RPMI7951 (cell line): ENCODE data around the gene RRP7A. TPM values are rescaled to one million over a fixed set of nuclear protein-coding genes. Genes with fewer than 3 reads are reported as not detected.
"Not testable (repeated sequence)": the region's sequence is repeated elsewhere in the genome, so short reads cannot be mapped to it uniquely, and the experiment has no call there.

Source experiments
- DNase-seq: peaks from one replicate; pipeline ENCODE4 v3.0.0-alpha.2; 2012; ENCODE audit warnings: low read depth
- total RNA-seq: library from RNA; depleted of rRNA; stranded (reverse); fragments of >200 nt; shearing (Covaris generic); gene quantifications from 2 replicates; pipeline ENCODE4 v1.2.3, GENCODE V29; 2014

The RRP7A gene
- total RNA-seq, 1 experiment from 2014 or later: 18.6 TPM

DNA sequence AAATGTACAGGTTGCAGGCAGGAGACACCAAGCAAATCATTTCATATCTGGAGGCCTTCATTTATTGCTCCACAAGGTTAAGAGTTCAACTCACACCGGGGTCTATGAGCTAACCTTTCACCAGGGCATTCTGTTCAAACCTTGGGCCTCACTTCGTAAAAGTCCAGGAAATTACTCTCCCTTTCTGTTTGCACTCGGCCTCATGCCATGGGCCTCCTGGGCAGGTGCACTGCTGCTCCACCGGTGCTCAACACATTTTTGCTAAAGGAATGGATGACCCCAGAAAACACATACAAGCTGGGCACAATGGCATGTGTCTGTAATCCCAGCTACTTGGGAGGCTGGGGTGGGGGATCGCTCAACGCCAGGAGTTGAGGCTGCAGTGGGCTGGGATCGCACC, 16.6 kb upstream of the RRP7A start:
- DNase-seq: no peak

GRCh38 chr22:42535082-42535731, 15.6 kb upstream of the RRP7A start:
- DNase-seq: not testable (repeated sequence)

DNA sequence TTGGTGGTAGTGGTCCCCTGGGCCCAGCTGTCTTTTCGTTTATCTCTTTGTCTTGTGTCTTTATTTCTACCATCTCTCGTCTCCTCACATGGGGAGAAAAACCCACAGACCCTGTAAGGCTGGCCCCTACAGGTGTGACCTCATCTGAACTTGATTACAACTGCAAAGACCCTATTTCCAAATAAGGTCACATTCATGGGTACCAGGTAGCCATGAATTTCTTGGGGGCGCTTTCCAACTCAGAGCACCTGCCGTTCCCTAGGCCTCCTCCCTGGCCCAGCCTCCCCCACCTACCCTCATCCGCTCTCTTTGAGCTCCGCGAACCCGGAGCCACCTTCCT, 14.0 kb upstream of the RRP7A start:
- DNase-seq: no peak

GRCh38 chr22:42531401-42532084, 11.9 kb upstream of the RRP7A start:
- DNase-seq: not testable (repeated sequence)

DNA sequence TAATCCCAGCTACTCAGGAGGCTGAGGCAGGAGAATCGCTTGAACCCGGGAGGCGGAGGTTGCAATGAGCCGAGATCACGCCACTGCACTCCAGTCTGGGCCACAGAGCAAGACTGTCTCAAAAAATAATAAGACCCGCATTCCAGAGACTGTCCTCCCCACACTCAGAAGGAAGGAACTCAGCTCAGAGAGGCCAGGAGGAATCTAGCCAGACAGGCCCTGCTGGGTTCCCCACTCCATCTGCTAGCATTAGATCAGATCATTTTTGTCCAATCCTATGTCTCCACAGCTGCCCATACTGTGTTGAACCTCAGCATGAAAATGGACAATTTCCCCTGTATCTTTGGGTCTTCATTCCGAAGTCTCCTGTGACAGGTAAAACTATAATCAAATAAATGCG, 9.8 kb upstream of the RRP7A start:
- DNase-seq: not testable (repeated sequence)

- no peak for DNase-seq
These were observed 9.2 kb upstream of the RRP7A start for GRCh38 chr22:42528591-42529307.

- DNase-seq: no peak
These were observed 3.0 kb upstream of the RRP7A start for GRCh38 chr22:42522546-42522945.

DNA sequence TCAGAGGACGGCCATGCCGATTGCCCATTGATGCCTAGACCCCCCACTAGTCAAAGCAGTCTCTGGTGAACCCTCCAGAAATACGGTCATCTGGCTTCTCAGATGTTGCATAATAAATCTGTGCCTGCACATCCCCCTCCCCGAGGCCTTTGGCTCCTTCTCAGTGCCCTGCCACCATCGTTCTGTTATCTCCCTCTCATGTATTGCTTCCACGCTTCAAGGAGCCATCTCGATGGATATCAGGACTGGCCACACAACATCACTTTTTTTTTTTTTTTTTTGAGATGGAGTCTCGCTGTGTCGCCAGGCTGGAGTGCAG, 1.6 kb upstream of the RRP7A start:
- DNase-seq: no peak

GRCh38 chr22:42518638-42519524, 715 bp downstream of the RRP7A start:
- DNase-seq: not testable (repeated sequence)

- not testable (repeated sequence) for DNase-seq
These were observed 2.5 kb downstream of the RRP7A start for GRCh38 chr22:42517103-42517502.

GRCh38 chr22:42515896-42516295, 3.7 kb downstream of the RRP7A start:
- DNase-seq: no peak

GRCh38 chr22:42515304-42515703, 4.3 kb downstream of the RRP7A start:
- DNase-seq: not testable (repeated sequence)

GRCh38 chr22:42514331-42514730, 5.3 kb downstream of the RRP7A start:
- DNase-seq: not testable (repeated sequence)

DNA sequence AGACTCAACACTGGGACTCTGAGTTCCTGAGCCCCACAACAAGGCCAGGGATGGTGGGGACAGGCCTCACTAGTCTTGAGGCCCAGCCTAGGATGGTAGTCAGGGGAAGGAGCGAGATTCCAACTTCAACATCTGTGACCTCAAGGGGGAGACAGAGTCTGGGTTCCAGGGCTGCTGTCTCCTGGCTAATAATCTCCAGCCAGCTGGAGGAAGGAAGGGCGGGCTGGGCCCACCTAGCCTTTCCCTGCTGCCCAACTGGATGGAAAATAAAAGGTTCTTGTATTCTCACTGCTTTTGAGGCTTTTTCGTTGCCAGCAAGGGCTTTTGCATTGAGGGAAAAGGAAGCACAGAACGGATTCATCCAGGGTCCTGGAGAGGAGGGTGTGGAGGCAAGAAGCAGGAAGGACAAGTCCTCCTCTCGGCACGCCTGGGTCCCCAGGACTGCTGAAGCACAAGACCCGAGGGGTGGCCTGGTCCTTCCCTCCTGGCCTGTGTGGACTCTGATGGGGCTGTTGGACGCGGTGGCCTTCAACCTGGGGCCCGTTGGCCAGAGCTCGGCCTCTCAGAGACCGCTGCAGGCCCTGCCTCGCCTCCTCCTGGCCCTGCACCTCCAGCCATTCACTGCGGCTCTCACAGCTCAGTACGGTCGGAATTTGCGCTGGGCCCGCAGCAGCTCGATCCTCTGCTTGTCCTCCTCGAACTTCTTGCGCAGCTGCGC, 7.2 kb downstream of the RRP7A start:
- not testable (repeated sequence) for DNase-seq

- no peak for DNase-seq
These were observed 8.2 kb downstream of the RRP7A start for GRCh38 chr22:42511401-42511891.

DNA sequence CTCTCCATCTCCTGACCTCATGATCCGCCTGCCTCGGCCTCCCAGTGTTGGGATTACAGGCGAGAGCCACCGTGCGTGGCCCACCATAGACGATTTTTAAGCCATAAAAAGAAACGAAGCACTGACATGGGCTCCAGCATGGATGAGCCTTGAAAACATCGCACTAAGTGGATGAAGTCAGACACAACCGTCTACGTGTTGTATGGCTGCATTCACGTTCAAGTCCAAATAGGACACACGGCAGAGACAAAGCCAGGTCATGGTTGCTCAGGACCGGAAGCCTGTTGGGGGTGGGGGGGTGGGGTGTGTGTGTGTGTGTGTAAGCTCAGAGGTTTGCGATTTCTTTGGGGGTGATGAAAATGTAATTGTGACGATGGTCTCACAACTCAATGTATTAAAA, 10.0 kb downstream of the RRP7A start:
- peak; percentile 9 for DNase-seq

- not testable (repeated sequence) for DNase-seq
These were observed 10.6 kb downstream of the RRP7A start for GRCh38 chr22:42508975-42509364.

GRCh38 chr22:42508327-42508974, 11.1 kb downstream of the RRP7A start:
- not testable (repeated sequence) for DNase-seq

DNA sequence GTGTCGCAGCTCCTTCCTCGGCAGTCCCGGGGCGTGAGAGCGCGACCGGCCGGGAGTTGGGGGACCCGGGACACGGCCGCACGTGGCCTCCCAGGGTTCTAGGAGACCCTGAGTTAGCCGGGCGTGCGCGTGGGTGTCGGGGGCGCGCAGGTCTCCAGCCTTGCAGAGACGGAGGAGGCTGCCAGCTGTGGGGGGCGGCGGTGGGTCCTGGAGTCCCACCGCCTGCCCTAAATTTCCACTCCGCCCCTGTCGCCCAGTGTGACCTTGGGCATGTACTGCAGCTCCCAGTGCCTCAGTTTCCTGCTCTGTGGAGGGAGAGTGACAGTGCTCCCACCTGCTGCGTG, 18.8 kb downstream of the RRP7A start:
- DNase-seq: no peak

- DNase-seq: peak; percentile 35
These were observed 19.3 kb downstream of the RRP7A start for GRCh38 chr22:42500161-42500835.
